ENCODE results near the gene ARL10. TPM values are rescaled to one million over a fixed set of nuclear protein-coding genes. Genes with fewer than 3 reads are reported as not detected.

Gene ARL10
- polyA plus RNA-seq, 3 donors, result 0.04 to 0.93 TPM; not detected in 1

GRCh38 chr5:176389135-176390123 lies 24.1 kb downstream of the ARL10 start:
- WGBS (ENCODE audit: insufficient coverage), result 0% methylated on average over 24 of the region's 41 CpGs
- Histone ChIP-seq H3K36me3 (replicated peaks in 1 of 2; ENCODE audit: control insufficient read depth in 1 of 2, insufficient read depth in 2 of 2, low read length in 2 of 2) (peaks cover 23 to 62% of the 10 kb centered on the region in 2 donors), H3K9me3 (replicated peaks in 1 of 2; ENCODE audit: control insufficient read depth in 1 of 2, insufficient read depth in 1 of 2, low read length in 2 of 2) (no peaks in the 10 kb centered on the region), H3K4me3 (replicated peaks in 1 of 3; ENCODE audit: low read depth in 2 of 3, low read length in 3 of 3) (peak overlapping the region; percentile 66 to 98 (median 73)), H3K79me2 (ENCODE audit: insufficient read depth, low read length) (peaks cover 41% of the 10 kb centered on the region), H3K4me2 (replicated peaks; ENCODE audit: extremely low read depth, low read length, poor library complexity, severe bottlenecking) (peak overlapping the region; percentile 97), H3K27me3 (ENCODE audit: control insufficient read depth in 2 of 2, insufficient read depth in 2 of 2, low read length in 2 of 2) (no peaks in the 10 kb centered on the region), H2AFZ (ENCODE audit: insufficient read depth, low read depth, low read length, poor library complexity, severe bottlenecking) (peak overlapping the region; percentile 93), H3K27ac (ENCODE audit: low read depth in 1 of 2, low read length in 2 of 2) (peak overlapping the region; percentile 95 to 96), H4K20me1 (ENCODE audit: insufficient read depth, low read length) (peaks cover 6% of the 10 kb centered on the region), H3K4me1 (ENCODE audit: control insufficient read depth in 1 of 2, insufficient read depth in 2 of 2, low read length in 2 of 2) (peaks cover 34 to 45% of the 10 kb centered on the region in 2 donors), H3K9ac (ENCODE audit: insufficient read depth, low read length, poor library complexity, severe bottlenecking) (peak overlapping the region; percentile 83)
- Mint-ChIP-seq H3K27ac (peak overlapping the region; percentile 98 to 100 (median 100)), H3K9me3 (no peaks in the 10 kb centered on the region), H3K4me3 (peak overlapping the region; percentile 98 to 99), H3K4me1 (peaks cover 47% of the 10 kb centered on the region), H3K36me3 (peaks cover 34 to 60% of the 10 kb centered on the region in 2 donors), H3K27me3 (ENCODE audit: low read depth in 3 of 3) (no peaks in the 10 kb centered on the region)
- no peak for TF ChIP-seq CTCF (IDR thresholded peaks at IDR 0.05)
- DNase-seq, result peak in 1 of 3 donors; percentile 20
- intact Hi-C loops (cut with micrococcal nuclease), result loop anchor here (2.0 to 10.0 kb wide), 4 partner anchors 29 to 147 kb away; partner anchors contain the start of genes FAF2 (in 2 of the 2), RNF44 (in 2 of the 2) and KIAA1191 (in 1 of the 2)

GRCh38 chr5:176391479-176391878 lies 26.2 kb downstream of the ARL10 start:
- H3K9ac ChIP-seq (ENCODE audit: insufficient read depth, low read length, poor library complexity, severe bottlenecking), result no peak overlapping the region
- Mint-ChIP-seq H3K4me1 (peaks cover 41% of the 10 kb centered on the region), H3K4me3 (no peak overlapping the region), H3K27ac (peak overlapping the region in 6 of 7 donors; percentile 5 to 72 (median 54)), H3K9me3 (no peaks in the 10 kb centered on the region), H3K36me3 (peaks cover 26 to 60% of the 10 kb centered on the region in 2 donors), H3K27me3 (ENCODE audit: low read depth in 3 of 3) (no peaks in the 10 kb centered on the region)
- H2AFZ ChIP-seq (ENCODE audit: insufficient read depth, low read depth, low read length, poor library complexity, severe bottlenecking), result no peak overlapping the region
- H3K9me3 ChIP-seq (replicated peaks in 1 of 2; ENCODE audit: control insufficient read depth in 1 of 2, insufficient read depth in 1 of 2, low read length in 2 of 2), result no peaks in the 10 kb centered on the region
- peaks cover 33% of the 10 kb centered on the region for H3K79me2 ChIP-seq (ENCODE audit: insufficient read depth, low read length)
- intact Hi-C loops (cut with micrococcal nuclease), result no loop called here
- H4K20me1 ChIP-seq (ENCODE audit: insufficient read depth, low read length), result peaks cover 6% of the 10 kb centered on the region
- H3K27ac ChIP-seq (ENCODE audit: low read depth in 1 of 2, low read length in 2 of 2), result peak overlapping the region in 1 of 2 donors; percentile 69
- peaks cover 34 to 45% of the 10 kb centered on the region in 2 donors for H3K4me1 ChIP-seq (ENCODE audit: control insufficient read depth in 1 of 2, insufficient read depth in 2 of 2, low read length in 2 of 2)
- no peak overlapping the region for H3K4me2 ChIP-seq (replicated peaks; ENCODE audit: extremely low read depth, low read length, poor library complexity, severe bottlenecking)
- H3K27me3 ChIP-seq (ENCODE audit: control insufficient read depth in 2 of 2, insufficient read depth in 2 of 2, low read length in 2 of 2), result no peaks in the 10 kb centered on the region
- H3K36me3 ChIP-seq (replicated peaks in 1 of 2; ENCODE audit: control insufficient read depth in 1 of 2, insufficient read depth in 2 of 2, low read length in 2 of 2), result peaks cover 13 to 58% of the 10 kb centered on the region in 2 donors
- no peak for DNase-seq
- H3K4me3 ChIP-seq (replicated peaks in 1 of 3; ENCODE audit: low read depth in 2 of 3, low read length in 3 of 3), result no peak overlapping the region
- TF ChIP-seq CTCF (IDR thresholded peaks at IDR 0.05), result no peak
- 92% methylated on average over 4 of the region's 4 CpGs for WGBS (ENCODE audit: insufficient coverage)
